GM18507 (cell line): Measurements from ENCODE around the gene PNPO.
"Not testable (repeated sequence)": the region's sequence is repeated elsewhere in the genome, so short reads cannot be mapped to it uniquely, and the experiment has no call there.

ENCODE experiments used
- DNase-seq: peaks from one replicate; pipeline ENCODE4 v3.0.0; 2011; ENCODE audit warnings: low read depth; ENCODE audit not compliant: insufficient read length; ENCODE audit errors: extremely low spot score
- FAIRE-seq: peaks from 2 replicates; lab custom pipeline; 2011; peaks lifted over from hg19 to GRCh38; lab: Jason Lieb, UNC

Gene PNPO

DNA sequence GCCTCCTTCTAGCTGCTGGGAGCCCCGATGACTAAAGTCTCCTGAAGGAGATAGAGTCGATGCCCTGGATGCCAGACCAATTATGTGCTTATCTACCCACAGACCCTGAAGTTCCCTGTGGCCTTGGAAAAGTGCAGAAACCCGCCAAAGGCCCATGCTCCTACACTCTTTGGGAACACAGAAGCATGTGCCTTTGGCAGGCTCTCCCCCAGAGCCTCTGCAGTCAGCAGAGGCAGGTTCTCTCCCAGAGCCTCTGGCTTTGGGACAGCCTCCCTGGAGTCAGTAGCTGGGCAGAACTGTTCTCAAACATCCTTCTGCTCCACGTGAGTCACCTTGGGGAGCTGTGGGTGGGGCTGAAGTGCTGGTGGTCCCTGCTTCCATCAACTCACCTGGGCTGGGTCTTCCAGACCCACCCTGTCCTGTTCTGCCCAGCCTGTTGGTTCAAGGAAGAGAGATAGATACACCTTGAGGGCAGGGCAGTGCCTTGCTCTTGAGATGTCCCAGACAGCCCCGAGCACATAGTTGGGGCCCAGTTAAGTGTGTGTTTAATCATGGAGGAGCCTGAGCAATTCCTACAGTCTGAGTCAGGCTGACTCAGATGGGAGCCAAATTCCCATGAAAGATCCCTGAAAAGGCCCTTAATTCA is 26.4 kb downstream of the PNPO start:
- FAIRE-seq (no peak), DNase-seq (no peak)

DNA sequence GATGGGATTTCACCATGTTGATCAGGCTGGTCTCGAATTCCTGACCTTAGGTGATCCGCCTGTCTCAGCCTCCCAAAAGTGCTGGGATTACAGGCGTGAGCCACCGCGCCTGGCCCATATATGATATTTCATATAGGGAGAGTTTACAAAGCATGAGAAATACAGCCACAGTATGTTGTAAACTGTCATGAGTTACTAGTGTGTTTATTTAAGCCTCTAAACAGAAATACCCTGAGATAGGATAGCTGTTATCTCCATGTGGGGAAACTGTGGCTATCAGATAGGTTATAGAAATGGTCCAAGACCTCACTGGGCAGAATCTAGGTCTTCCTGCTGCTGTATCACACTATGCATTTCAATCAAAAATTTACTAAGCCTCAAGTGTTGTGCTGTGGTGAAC is 27.5 kb downstream of the PNPO start:
- FAIRE-seq (no peak), DNase-seq (no peak)

DNA sequence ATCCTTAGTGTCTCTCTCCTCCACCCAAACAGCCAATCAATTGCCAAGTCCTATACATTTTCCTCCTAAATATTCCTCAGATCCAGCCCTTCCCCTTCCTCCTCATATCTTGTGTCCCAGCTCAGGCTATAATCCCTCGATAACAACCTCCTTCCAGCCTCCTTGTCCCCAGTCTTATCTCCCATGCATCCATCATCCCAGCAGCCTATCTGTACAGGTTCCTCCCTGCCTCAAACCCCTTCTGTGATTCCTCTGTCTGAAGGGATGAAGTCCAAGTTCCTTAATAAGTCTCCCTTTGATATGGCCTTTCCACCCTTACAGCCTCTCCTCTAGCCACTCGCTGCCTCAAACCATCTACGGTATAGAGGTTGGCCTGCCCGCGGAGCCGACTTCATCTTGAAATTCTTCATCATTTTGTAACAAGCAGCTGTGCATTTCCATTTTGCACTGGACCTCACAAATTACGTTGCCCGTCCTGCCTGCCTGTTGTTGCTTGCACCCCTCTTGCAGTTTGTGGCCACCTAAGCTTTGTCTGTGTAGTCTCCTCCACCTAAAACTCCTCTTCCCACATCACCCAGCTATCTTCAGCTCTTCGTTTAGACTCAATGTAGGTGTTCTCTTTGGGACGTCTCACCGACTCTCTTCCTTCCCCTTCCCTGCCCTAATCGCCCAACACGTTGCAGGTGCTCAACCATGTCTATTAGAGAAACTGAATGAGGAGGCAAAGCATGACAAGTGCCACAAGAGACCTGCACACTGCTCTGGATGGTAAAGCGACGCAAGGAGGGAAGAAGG is 28.8 kb downstream of the PNPO start:
- DNase-seq (no peak), FAIRE-seq (no peak)

DNA sequence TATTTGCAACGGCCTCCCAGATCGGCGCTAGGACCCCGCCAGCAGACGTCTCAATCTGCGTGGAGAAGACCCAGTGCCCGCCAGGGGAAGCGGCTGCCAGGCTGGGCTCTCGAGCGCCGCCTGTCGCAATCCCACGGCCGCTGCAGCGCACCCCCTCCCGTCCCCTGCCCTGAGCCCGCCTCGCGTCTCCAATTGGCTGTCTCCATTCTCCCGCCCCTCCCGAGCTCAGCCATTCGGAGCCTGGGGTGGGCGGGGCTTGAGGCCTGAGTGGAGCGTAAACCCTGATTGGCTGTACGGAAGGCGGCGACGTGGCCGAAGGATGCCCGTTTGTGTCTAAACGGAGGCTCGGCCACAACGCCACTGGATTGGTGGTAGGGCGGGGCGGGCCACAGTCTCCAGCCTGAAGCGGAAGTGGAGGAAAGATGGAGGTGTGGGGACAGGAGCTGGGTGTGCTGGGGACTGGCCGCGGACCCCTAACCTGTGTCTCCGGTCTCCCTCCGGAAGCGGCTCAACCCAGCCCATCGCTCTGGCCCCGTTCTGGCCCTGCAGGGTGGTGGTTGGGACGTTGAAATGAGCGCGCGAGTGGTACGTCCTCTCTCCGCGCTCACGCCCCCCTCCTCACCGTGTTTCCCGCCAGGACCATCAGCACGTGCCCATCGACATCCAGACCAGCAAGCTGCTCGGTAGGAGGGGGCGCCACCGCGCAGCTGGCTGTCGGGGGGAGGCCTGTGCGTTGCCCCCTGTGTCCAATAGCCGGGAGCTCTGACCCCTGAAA is 29.5 kb downstream of the PNPO start, which contains the start of gene CDK5RAP3:
TSS of gene CDK5RAP3 (plus strand) at position 389 of the 775 bp plus-strand sequence. CDS start at position 423, 34 bp downstream.
- peak; percentile 99 for FAIRE-seq
- peak; percentile 96 for DNase-seq

DNA sequence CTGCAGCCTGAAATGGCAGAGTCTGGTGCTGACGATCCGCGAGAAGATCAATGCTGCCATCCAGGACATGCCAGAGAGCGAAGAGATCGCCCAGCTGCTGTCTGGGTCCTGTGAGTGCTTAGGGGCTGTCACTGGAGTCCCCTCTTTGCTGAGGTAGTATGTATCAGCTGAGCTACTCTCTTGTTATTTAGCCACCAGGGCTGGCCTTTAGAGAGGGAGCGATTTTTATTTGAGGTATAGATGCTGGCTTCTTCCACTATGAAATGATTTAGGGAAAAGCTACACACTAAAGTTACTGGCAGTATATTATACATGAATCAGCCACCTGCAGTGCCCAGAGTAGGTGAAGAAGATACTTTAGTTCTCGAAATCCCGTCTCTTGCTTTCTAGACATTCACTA is 32.2 kb downstream of the PNPO start:
- FAIRE-seq (no peak), DNase-seq (no peak)

DNA sequence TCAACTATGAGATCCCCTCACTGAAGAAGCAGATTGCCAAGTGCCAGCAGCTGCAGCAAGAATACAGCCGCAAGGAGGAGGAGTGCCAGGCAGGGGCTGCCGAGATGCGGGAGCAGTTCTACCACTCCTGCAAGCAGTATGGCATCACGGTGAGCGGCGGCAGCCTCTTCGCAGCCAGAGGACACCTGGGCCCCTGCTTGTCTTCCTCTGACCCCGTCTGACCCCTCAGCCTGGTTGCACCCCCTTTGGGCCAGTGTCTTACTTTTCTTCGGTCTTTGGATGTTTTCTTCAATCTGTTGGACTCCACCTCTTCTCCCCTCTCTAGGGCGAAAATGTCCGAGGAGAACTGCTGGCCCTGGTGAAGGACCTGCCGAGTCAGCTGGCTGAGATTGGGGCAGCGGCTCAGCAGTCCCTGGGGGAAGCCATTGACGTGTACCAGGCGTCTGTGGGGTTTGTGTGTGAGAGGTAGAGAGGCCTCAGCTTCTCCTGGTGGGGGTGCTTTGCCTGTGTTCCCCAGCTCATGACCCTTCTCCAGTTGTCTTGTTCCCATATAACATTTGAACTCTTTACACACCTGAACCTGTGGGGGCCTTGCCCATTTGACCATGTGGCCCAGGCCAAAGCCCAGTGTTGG is 33.9 kb downstream of the PNPO start:
- FAIRE-seq: no peak
- no peak for DNase-seq

DNA sequence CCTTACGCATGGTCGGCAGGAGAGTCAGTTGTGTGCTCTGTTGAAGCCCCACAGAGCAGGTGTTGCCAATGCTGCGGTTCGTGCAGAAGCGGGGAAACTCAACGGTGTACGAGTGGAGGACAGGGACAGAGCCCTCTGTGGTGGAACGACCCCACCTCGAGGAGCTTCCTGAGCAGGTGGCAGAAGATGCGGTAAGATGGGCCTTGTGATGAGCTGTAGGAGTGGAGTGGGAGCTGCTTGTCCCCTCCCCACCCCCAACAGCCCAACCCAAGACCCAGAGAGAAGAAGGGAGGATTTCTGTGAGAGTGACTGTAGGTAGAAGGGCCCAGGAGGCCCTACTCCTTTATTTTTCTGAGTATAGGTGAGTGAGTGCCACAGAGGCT is 34.4 kb downstream of the PNPO start:
- FAIRE-seq (no peak), DNase-seq (no peak)

DNA sequence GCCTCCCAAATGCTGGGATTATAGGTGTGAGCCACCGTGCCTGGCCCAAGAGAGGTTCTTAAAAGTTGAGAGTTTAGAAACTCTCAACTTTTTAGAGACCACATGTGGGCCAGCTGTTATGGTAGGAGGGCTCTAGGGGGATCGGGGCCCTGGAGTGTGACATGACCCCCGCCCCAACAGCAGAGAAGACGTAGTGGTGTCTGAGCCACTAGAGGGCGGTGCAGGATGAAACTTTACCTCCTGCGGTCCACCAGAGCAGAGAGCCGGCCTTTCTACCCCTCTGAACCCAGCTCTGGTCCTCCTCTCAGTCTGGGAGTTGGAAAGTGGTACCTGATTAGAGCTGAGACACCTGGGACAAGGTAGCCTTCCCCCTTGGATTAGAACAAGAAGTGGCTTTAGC is 37.0 kb downstream of the PNPO start:
- peak; percentile 49 for DNase-seq
- no peak for FAIRE-seq

DNA sequence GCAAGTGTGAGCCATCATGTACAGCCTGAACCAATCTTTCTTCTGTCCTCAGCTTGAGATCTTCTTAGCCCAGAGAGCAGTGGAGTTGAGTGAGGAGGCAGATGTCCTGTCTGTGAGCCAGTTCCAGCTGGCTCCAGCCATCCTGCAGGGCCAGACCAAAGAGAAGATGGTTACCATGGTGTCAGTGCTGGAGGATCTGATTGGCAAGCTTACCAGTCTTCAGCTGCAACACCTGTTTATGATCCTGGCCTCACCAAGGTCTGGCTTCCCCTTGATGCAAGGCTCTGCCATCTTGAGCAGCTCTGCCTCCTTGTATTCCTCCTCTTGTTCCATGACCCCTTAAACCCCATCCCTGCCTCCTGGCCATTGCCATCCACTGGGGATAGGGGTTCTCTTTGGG is 39.2 kb downstream of the PNPO start:
- DNase-seq: no peak
- FAIRE-seq: no peak

DNA sequence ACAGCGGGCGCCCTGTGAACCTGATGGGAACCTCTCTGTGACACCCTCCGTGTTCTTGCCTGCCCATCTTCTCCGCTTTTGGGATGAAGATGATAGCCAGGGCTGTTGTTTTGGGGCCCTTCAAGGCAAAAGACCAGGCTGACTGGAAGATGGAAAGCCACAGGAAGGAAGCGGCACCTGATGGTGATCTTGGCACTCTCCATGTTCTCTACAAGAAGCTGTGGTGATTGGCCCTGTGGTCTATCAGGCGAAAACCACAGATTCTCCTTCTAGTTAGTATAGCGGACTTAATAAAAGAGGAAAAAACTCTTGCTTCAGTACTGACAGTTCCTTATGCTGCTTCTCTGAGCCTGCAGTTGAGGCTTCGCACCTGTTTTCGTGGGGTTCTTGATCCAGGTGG is 40.1 kb downstream of the PNPO start:
- FAIRE-seq: no peak
- DNase-seq: no peak

DNA sequence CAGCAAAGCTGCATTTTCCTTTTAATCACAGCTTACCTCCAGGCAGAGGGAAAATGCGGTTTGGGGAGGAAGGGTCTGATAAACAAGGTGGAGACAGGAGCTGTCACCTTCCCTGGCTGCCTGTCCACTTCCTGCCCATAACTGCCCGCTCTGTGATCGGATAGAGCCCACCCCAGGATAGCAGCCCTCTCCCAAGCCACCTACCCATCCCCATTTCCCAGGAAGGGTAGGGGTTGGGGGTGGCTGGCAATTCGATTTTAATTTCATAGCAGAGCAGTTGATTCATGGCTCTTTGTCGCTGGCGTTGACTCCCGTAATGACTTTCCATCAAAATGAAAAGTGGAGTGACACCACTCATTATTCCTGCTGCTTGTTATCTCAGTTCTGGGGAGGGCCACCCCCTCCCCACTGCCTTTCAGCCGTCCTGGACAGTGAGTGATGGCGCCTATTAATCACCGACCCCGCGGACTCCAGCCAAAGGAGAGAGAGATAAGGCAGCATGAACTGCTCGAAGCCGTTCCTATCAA is 40.8 kb downstream of the PNPO start:
- FAIRE-seq: no peak
- DNase-seq: no peak

DNA sequence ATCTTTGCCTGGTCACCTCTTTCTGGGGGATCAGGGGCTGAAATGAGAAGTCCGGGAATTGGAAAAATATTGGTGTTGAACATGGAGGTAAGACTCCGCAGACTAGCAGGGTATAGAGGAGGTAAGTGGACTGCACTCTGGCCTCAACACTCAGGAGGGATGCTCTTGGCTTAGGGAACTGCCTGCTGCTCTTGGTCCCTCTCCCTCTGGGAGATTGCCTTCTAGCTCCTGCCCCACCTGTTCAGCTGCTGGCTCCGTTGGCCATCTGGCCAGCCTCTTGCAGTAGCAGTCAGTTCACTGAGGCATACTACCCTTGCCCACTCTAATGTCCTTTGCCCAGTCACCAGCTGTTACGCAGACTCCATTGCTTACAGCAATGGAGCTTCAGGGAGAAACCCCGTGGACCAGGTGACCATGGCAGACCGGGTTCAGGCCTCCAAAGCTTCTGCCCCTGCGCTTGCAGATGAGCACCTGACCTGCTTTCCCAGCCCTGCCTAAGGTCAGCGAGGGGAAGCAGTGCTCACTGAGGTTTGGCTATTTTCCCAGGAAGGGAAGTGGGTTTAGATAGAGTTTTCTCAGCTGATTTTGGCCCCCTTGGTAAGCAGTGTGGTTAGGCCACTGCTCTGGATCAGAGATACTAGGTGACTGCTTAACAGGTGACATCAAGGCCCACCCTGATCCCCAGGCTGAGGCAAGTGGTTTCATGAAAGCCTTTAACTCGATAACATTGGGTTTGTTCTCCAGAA is 41.4 kb downstream of the PNPO start:
- FAIRE-seq: no peak

DNA sequence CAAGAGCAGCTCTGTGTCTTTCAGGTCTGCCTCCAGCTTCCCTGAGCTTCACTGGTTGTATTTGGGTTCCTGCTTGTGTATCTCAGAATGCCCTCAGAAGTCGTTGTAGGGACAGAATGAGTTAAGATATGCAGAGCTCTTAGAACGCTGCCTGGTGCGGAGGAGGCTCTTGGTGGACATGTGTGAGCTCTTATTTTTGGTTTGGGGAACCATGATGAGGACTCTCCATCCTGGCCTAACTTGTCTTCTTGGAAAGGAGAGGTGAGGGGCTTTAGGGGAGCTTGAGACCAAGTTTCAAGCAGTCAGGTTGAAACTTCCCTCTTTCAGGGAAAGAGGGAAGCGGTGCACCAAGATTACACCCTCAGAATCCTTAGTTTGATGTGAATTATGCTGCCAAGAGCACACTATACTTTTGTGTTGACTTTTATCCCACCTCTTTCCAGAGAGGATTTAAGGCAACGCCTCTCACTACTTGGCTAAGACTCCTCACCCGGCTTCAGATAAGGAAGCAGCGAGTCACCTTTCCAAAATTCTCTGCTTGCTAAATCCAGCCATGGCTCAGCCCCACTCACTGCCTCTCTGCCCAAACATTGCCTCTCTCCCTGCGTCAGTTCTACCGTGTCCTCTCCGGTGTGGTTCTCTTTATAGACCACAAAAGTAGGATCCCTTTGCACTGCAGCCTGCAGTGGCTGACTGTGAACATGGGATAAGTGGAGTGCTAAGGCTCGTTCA is 42.3 kb downstream of the PNPO start:
- DNase-seq: no peak
- no peak for FAIRE-seq

More for the DNA sequence above, 41.4 kb downstream of the PNPO start:
- DNase-seq: no peak

DNA sequence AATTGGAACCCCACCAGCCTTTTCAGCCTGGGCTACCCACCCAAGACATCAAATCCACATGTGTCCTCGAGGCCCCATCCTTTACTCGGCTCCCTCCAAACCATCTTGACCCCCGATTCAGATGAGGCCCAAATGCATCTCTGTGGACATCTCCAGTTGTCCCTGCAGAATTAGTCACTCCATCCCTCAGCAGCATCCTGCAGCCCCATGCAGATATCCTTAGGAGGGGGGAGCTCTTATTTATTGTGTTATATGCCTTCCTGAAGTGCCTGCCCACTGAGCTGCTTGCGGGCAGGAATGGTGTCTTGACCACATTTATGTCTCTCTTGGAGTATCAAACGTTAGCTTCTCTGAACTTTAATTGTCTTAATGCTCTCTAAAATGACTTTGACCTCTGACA is 45.1 kb downstream of the PNPO start:
- DNase-seq (no peak), FAIRE-seq (no peak)

DNA sequence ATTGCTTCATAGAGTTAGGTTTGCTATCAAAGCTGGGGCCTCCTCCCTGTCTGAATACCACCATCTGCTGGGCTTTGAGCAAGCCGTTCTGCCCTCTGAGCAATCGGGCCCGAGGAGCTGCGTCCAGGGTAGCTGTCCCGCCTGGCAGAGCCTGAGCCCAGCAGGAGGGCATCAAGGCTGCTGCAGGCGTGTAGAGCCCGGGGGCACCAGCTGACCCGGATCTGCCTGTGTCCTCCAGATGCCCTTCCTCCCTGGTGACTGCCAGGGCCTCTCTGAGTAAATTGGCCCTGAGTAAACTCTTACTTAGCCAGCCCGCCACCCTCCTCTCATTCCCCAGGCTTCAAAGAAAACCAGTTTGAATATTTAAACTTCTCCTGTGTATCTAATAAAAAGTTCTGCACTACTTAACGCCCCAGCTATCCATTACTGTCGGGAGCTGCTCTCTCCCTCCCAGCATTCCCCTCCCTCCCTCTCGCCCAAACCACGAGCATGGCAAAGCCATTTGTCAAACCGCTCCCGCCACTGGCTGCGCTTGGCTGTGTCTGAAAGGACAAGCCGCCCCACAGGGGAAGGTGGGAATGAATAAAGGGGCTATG is 46.0 kb downstream of the PNPO start:
- no peak for FAIRE-seq

DNA sequence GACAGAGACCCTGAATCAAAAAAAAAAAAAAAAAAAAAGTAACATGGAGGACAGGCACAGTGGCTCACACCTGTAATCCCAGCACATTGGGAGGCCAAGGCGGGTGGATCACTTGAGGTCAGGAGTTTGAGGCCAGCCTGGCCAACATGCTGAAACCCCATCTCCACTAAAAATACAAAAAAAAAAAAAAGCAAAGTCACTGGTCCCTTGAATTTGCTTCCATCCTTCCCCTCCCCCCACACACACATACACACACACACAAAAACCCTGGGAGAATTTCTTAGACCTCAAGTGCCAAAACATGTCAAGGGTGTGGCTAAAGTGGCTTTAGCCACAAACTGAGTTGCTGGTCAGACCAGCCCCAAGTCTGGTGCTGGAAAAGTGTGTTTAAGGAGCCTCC is 47.1 kb downstream of the PNPO start:
- DNase-seq, FAIRE-seq: not testable (repeated sequence)

More for the DNA sequence above, 46.0 kb downstream of the PNPO start:
- no peak for DNase-seq

DNA sequence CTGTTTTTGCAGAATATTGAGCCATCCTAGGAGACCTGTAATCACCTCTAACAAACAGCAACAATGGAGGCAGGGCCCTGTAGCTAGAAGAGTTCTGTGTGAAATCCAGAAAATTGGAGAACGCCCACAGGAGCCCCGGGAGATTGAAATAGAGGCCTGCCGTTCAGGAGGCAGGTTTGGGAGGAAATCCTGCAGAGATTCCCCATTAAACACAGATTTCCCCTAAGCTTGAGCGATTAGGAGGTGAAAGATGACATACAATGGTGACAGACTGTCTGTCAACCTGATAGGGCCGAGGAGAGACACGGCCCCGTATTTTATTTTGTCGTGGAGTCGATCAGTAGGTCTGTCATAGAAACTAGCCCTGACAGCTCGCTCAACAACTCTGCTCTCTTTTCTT is 47.8 kb downstream of the PNPO start:
- no peak for DNase-seq
- no peak for FAIRE-seq

DNA sequence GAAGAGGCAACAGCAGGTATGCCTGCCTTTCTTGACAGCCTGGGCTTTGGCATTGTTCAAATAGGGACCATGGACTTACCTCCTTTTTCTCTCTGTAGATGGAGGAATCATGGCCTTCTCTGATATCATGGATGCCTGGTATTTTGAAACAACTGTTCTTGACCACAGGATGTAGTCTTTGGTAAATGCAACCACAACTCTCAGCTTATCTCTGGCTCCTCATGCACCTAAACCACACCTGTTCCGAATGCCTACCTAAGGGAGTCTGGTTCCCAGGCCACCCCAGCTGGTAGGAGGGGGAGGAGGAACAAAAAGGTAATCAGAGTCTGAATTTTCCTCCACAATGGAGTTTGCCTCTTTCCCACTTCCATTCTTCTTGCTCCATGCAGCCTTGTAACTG is 48.3 kb downstream of the PNPO start:
- peak; percentile 24 for FAIRE-seq
- no peak for DNase-seq
